Astrocyte of the spinal cord (primary cell): Measurements from ENCODE around the gene HMGXB4.

Experiments
- DNase-seq: peaks from one replicate; pipeline ENCODE4 v3.0.0; 2011; ENCODE audit warnings: low read depth, low spot score
- H3K4me3 ChIP-seq: 2 replicates; pipeline ENCODE4 v1.5.1; 2011; ENCODE audit warnings: low read depth, mild to moderate bottlenecking, low read length, moderate library complexity
- in situ Hi-C: cut with HindIII; loops from 2 replicates; pipeline ENCODE4 v1.10.0; 2017; ENCODE audit warnings: low sequenced_read_pairs
- TF ChIP-seq, protein P1 (sequence below): IDR thresholded peaks from 2 replicates; pipeline ENCODE4 v1.5.1; 2012; ENCODE audit warnings: low read depth, mild to moderate bottlenecking, low read length, inconsistent platforms

The HMGXB4 gene

GRCh38 chr22:35316751-35317150 is 59.5 kb downstream of the HMGXB4 start:
- DNase-seq, result no peak
- in situ Hi-C loops, result no loop called here
- TF ChIP-seq, protein P1, sequence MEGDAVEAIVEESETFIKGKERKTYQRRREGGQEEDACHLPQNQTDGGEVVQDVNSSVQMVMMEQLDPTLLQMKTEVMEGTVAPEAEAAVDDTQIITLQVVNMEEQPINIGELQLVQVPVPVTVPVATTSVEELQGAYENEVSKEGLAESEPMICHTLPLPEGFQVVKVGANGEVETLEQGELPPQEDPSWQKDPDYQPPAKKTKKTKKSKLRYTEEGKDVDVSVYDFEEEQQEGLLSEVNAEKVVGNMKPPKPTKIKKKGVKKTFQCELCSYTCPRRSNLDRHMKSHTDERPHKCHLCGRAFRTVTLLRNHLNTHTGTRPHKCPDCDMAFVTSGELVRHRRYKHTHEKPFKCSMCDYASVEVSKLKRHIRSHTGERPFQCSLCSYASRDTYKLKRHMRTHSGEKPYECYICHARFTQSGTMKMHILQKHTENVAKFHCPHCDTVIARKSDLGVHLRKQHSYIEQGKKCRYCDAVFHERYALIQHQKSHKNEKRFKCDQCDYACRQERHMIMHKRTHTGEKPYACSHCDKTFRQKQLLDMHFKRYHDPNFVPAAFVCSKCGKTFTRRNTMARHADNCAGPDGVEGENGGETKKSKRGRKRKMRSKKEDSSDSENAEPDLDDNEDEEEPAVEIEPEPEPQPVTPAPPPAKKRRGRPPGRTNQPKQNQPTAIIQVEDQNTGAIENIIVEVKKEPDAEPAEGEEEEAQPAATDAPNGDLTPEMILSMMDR, result no peak
- no peak overlapping the region for H3K4me3 ChIP-seq

DNA sequence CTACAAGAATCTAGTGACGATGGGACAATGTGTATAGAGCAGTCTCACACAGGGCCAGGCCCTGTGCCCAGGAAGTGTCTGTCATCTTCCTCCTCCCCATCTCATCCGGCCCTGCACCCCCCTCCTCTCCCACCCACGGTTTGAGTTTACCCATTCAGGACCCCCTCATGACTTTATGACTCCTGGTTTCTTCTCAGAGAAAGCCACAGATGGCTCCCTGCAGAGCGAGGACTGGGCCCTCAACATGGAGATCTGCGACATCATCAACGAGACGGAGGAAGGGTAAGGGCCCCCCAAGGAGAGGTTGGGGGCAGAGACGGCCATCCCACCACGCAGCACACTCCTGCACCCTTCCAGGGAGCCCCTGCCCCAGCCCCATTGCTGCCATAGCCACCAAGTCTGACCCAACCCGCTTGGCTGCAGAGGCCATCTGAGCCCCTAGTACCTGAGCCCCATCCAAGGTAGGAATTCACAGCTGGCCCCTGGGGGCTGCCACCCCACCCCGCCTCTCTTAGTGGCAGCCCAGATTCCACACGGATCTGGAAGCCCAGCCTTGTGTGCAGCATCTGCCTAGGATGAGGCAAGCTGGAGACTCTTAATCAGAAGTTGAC is 60.5 kb downstream of the HMGXB4 start:
- H3K4me3 ChIP-seq, result no peak overlapping the region
- no peak for DNase-seq
- TF ChIP-seq, protein P1, result no peak
- in situ Hi-C loops, result no loop called here

DNA sequence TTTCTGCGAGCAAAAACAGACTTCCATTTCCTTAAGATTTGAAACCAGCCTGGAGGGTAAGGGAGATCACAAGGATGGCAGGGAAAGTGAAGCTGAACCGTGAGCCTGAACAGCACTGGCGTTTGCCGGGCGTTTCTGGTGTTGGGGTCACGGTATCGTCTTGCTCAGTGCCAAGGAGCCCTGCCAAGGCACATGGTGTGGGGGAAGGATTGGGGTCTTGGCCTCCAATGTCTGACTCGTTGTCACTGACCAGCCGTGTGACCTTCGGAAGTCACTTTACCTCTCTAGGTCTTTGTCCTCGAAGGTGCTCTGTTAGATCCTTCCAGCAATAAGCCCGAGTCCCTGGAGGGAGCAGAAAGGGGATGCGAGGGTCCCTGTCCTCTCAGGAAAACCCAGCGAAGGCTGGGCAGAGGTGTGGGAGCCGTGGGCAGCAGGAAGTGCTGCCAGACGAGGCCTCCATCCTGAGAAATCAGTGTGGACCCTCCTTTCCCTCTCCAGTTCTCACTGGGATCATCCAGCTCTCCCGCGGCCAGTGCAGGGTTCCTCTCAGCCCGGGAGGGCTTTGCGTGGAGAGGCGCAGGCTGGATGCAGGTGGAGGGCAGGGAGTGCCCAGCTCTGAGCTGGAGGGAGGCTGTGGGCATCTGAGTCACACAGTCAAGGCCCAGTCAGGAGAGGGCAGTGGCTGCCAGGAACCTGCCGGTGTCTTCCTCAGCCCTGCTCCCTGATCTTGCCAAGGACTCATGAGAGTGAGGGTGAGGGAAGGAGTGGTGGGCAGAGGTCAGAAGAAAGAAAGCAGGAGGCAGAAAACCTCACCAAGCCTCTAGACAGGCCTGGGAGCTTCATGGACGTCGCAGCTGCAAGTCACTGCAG is 61.3 kb downstream of the HMGXB4 start:
- in situ Hi-C loops, result no loop called here
- no peak for DNase-seq
- no peak overlapping the region for H3K4me3 ChIP-seq
- TF ChIP-seq, protein P1, result no peak

DNA sequence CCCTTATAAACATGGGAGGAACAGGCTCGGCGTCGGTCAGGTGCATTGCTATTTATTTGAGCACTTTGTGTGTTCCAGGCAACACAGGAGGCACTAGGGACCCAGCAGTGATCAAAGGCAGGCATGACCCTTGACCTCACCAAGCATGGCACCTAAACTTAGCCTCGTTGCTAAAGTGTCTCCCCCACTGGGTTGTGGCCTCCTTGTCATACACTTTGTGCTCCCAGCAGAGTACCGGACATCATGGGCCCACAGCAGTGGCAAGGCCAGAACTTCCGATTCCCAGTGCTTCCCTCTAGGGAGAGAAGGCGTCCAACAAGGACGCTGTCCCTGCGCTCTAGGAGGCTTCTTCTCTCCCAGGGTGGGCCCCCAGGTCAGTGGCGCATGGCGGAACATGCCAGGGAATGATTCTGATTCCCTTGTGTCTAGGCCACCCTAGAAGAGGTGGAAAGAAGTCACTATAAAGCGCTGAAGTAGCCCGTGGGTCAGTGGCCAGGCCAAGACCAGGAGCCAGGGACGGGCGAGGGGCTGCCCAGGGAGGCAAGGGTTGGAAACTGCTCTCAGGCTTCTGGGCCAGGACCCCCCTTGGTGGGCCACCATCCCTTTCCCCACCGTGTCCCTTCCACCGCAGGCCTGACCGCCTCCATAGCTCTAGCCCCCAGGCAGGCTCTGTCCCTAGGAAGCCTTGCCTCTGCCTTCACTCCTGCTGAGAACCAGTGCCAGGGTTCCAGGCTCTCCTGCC is 62.1 kb downstream of the HMGXB4 start:
- DNase-seq, result no peak
- in situ Hi-C loops, result no loop called here
- no peak overlapping the region for H3K4me3 ChIP-seq
- TF ChIP-seq, protein P1, result no peak

GRCh38 chr22:35322126-35322525 is 64.8 kb downstream of the HMGXB4 start:
- TF ChIP-seq, protein P1, result no peak
- in situ Hi-C loops, result no loop called here
- no peak overlapping the region for H3K4me3 ChIP-seq
- no peak for DNase-seq

- DNase-seq, result no peak
- TF ChIP-seq, protein P1, result no peak
- in situ Hi-C loops, result no loop called here
- H3K4me3 ChIP-seq, result no peak overlapping the region
Measured at GRCh38 chr22:35322893-35323292, 65.6 kb downstream of the HMGXB4 start.
